ENCODE results near the gene EBLN1.

DNA sequence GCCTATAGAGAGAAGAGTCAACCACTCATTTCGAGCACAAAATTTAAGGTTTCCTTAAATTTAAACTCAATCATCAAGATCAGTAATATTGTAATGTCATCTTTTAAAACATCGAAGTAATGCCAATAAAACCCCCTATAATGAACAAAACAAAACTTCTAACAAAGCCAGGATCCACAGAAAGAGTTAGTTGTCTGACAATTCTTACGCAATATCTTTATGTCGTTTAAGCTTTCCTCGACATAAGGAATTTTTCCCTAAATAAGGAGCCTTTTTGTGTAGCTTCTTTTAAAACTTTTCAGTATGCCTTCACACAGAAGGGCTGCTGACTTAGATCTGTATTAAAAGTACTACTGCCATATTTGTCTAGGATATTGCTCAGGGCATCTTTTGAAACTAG, 7.5 kb downstream of the EBLN1 start:
- TF ChIP-seq SP1 (IDR thresholded peaks at IDR 0.05) (no peak), ELF4 (IDR thresholded peaks at IDR 0.05) (no peak), CTBP1 (IDR thresholded peaks at IDR 0.05; ENCODE audit: borderline replicate concordance) (no peak), ZNF384 (IDR thresholded peaks at IDR 0.05) (no peak)
